GM19372 (cell line): Measurements from ENCODE around the gene PECR.
A peak's percentile ranks its signal among the peaks of the same experiment; 100 is the strongest.
"Not testable (repeated sequence)": the region's sequence is repeated elsewhere in the genome, so short reads cannot be mapped to it uniquely, and the experiment has no call there.

Source experiments
- ATAC-seq: cut with Tn5 transposase; IDR thresholded peaks from one replicate; pipeline ENCODE4 v1.9.1; 2021; ENCODE audit warnings: mild to moderate bottlenecking, low read depth, moderate library complexity; ENCODE audit not compliant: unreplicated experiment

Gene PECR

DNA sequence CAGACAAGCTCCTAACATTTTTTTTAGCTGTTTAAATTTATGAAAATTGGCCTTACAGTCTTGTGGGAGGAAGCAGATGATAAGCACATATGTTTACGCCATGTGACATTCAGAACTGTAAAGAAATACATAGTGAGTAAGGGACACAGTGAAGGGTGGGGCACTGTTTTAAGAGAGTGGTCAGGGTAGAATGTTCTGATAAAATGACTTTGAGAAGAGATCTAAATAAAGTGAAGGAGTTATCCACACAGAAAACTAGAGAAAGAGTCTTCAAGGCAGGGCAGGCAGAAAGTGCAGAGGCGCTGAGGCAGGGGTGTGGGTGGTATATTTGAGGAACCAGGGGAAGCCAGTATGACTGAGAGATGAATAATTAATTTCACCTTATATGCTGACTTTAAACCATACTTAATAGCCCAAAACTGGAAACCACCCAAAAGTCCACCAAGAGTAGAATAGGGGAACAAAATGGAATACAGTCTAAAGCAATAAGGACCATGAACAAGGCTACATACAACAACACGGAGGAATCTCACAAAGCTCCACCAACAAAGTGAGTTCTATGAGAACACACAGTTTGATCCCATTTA, 76.8 kb downstream of the PECR start:
- peak; percentile 35 for ATAC-seq

DNA sequence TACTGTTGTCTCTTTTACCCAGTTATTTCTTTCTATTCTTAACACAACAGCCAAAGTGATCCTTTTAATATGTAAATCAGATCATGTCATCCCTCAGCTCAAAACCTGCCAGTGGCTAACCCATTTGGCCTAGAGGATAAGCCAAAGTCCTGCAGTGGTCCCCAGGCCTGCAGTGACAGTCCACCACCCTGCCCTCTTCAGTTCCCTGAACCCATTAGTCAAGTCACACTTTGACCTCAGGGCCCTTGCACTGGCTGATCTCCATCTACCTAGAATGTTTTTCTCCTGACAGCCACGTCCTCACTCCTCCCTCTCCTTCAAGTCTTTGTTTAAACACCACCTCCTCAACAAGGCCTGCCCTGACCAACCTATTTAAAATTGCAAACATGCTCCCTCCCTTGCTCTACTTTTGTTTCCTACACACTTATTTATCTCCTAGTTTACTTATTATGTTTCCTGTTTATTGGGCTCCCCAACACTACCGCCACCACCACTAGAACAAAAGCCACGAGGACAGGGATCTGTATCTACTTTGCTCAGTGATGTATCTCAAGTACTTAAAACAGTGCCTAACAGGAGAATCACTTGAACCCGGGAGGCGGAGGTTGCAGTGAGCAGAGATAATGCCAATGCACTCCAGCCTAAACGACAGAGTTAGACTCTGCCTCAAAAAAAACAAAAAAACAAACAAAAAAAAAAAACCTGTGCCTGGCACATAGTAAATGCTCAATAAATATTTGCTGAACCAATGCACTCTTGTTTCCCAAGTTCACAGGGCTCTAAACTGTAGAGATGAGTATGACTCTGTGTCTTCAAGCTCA, 77.5 kb downstream of the PECR start:
- no peak for ATAC-seq

GRCh38 chr2:216002693-216003092, 78.9 kb downstream of the PECR start:
- ATAC-seq: no peak

GRCh38 chr2:216002101-216002678, 79.4 kb downstream of the PECR start:
- ATAC-seq: no peak

GRCh38 chr2:216001216-216002100, 80.2 kb downstream of the PECR start:
- no peak for ATAC-seq

- no peak for ATAC-seq
Observed at GRCh38 chr2:215998636-215999035, 83.0 kb downstream of the PECR start.

GRCh38 chr2:215997219-215997618, 84.4 kb downstream of the PECR start:
- ATAC-seq: no peak

DNA sequence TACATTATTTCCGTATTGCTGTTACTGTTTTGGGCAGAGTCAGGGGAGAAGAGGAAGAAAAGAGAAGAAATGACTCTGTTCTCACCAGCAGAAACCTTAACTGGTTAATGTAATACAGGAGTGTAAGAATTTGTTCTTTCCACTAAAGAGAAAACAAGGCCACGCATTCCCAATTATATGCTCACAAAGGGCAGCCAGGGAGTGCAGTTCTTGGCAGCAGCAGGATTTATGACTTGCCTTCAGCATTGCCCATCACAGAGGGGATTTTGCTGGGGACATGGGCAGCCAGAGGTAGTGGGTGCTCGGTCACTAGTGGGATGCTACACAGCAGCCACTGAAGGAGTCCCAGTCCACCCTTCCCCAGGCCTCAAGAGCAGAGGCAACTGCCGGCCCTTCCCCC, 86.7 kb downstream of the PECR start:
- ATAC-seq: no peak

DNA sequence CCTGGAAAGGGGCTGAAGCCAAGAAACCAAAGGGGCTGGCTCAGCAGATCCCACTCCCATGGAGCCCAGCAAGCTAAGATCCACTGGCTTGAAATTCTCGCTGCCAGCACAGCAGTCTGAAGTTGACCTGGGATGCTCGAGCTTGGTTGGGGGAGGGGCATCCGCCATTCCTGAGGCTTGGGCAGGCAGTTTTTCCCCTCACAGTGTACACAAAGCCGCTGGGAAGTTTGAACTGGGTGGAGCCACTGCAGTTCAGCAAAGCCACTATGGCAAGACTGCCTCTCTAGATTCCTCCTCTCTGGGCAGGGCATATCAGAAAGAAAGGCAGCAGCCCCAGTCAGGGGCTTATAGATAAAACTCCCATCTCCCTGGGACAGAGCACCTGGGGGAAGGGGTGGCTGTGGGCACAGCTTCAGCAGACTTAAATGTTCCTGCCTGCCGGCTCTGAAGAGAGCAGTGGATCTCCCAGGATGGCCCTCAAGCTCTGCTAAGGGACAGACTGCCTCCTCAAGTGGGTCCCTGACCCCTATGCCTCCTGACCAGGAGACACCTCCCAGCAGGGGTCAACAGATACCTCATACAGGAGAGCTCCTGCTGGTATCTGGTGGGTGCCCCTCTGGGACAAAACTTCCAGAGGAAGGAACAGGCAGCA, 92.9 kb downstream of the PECR start:
- ATAC-seq: not testable (repeated sequence)
